ENCODE measurements around the gene CAMK4. TPM values are rescaled to one million over a fixed set of nuclear protein-coding genes. Genes with fewer than 3 reads are reported as not detected.

CAMK4 gene
- total and polyA plus RNA-seq, 4 donors: 0.27 to 1.4 (median 1.2) TPM

DNA sequence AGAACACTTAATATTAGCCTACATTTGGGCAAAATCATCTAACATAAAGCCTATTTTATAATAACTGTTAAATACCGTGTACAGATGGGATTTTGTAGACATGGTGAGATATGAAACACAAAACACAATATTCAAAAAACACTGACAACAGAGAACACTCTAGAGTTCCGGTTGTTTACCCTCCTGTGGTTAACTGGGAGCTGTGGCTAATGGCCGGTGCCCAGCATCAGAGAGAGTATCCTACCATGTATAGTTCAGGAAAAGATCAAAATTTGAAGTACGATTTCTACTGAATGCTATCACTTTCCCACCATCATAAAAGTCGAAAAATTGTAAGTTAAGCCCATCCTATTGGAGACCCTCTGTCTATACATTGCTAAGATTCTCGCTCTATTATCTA, 2.4 kb downstream of the CAMK4 start:
- Histone ChIP-seq H3K27ac (ENCODE audit: low read depth in 1 of 2, low read length in 2 of 2) (no peak overlapping the region), H3K36me3 (ENCODE audit: control insufficient read depth in 4 of 4, insufficient read depth in 3 of 4, low read depth in 1 of 4, low read length in 3 of 4) (no peaks in the 10 kb centered on the region), H3K4me1 (ENCODE audit: control insufficient read depth in 4 of 4, insufficient read depth in 4 of 4, low read length in 3 of 4) (peaks cover 2 to 13% (median 9%) of the 10 kb centered on the region in 4 donors), H3K27me3 (ENCODE audit: control insufficient read depth in 4 of 4, insufficient read depth in 4 of 4, low read length in 3 of 4) (peaks cover 0 to 11% (median 6%) of the 10 kb centered on the region in 4 donors), H3K9ac (ENCODE audit: low read depth in 1 of 2, low read length in 2 of 2) (no peak overlapping the region), H3K4me3 (ENCODE audit: low read depth in 1 of 3, low read length in 3 of 3) (no peak overlapping the region), H3K9me3 (ENCODE audit: control insufficient read depth in 4 of 4, low read length in 3 of 4) (no peaks in the 10 kb centered on the region)
- WGBS: 73% methylated on average over 6 of the region's 6 CpGs
- no peak for DNase-seq (ENCODE audit: low spot score)
- TF ChIP-seq, protein P1, sequence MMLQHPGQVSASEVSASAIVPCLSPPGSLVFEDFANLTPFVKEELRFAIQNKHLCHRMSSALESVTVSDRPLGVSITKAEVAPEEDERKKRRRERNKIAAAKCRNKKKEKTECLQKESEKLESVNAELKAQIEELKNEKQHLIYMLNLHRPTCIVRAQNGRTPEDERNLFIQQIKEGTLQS (IDR thresholded peaks at IDR 0.05): no peak
- TF ChIP-seq SP1 (IDR thresholded peaks at IDR 0.05): no peak
- no peak for TF ChIP-seq TAF1 (conservative IDR thresholded peaks at IDR 0.05)
- no peak for TF ChIP-seq JUND (IDR thresholded peaks at IDR 0.05)
- TF ChIP-seq HNF4G (IDR thresholded peaks at IDR 0.05): no peak
- TF ChIP-seq GABPA (IDR thresholded peaks at IDR 0.05 in 1 of 2, conservative IDR thresholded peaks at IDR 0.05 in 1 of 2): no peak
- TF ChIP-seq RXRA (IDR thresholded peaks at IDR 0.05): no peak
- TF ChIP-seq, protein P2, sequence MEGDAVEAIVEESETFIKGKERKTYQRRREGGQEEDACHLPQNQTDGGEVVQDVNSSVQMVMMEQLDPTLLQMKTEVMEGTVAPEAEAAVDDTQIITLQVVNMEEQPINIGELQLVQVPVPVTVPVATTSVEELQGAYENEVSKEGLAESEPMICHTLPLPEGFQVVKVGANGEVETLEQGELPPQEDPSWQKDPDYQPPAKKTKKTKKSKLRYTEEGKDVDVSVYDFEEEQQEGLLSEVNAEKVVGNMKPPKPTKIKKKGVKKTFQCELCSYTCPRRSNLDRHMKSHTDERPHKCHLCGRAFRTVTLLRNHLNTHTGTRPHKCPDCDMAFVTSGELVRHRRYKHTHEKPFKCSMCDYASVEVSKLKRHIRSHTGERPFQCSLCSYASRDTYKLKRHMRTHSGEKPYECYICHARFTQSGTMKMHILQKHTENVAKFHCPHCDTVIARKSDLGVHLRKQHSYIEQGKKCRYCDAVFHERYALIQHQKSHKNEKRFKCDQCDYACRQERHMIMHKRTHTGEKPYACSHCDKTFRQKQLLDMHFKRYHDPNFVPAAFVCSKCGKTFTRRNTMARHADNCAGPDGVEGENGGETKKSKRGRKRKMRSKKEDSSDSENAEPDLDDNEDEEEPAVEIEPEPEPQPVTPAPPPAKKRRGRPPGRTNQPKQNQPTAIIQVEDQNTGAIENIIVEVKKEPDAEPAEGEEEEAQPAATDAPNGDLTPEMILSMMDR (IDR thresholded peaks at IDR 0.05; ENCODE audit: low read depth, low read length, missing input control): no peak
- no peak for TF ChIP-seq HNF4A (conservative IDR thresholded peaks at IDR 0.05)
- TF ChIP-seq, protein P3, sequence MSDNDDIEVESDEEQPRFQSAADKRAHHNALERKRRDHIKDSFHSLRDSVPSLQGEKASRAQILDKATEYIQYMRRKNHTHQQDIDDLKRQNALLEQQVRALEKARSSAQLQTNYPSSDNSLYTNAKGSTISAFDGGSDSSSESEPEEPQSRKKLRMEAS (IDR thresholded peaks at IDR 0.05): no peak
- no peak for TF ChIP-seq NR2F2 (IDR thresholded peaks at IDR 0.05)
- no peak for TF ChIP-seq FOXA1 (IDR thresholded peaks at IDR 0.05)
- TF ChIP-seq EGR1 (IDR thresholded peaks at IDR 0.05; ENCODE audit: low read depth in 2 of 2): no peak
- TF ChIP-seq, protein P4, sequence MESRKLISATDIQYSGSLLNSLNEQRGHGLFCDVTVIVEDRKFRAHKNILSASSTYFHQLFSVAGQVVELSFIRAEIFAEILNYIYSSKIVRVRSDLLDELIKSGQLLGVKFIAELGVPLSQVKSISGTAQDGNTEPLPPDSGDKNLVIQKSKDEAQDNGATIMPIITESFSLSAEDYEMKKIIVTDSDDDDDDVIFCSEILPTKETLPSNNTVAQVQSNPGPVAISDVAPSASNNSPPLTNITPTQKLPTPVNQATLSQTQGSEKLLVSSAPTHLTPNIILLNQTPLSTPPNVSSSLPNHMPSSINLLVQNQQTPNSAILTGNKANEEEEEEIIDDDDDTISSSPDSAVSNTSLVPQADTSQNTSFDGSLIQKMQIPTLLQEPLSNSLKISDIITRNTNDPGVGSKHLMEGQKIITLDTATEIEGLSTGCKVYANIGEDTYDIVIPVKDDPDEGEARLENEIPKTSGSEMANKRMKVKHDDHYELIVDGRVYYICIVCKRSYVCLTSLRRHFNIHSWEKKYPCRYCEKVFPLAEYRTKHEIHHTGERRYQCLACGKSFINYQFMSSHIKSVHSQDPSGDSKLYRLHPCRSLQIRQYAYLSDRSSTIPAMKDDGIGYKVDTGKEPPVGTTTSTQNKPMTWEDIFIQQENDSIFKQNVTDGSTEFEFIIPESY (IDR thresholded peaks at IDR 0.05): no peak
- TF ChIP-seq YY1 (IDR thresholded peaks at IDR 0.05): no peak
- TF ChIP-seq FOXA2 (IDR thresholded peaks at IDR 0.05): no peak

DNA sequence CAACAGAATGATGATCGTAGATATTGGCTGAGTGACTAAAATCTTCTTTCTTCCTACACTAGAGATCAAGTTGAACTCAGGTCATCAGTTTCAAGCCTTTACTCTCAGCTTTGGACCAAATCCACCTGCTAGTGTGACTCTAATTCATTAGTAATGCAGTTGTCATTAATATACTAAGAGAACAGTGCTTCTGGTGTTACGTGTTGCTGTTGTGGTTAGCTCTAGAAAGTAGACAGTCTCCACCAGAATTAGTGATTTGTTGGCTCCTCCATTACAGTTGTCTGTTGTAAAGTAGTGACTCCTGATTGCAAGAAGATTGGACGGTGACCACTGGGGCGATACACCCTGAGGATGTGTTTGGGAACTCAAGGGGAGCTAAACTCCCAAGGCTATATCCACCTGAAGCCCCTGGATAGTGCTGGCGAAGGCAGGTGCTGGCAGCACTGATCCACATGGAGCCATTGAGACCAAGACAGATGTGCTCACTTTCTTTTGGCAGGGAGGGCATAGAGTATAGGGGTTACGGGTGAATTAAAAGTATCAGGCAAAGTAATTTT, 3.1 kb downstream of the CAMK4 start:
- 80% methylated on average over 6 of the region's 6 CpGs for WGBS
- Histone ChIP-seq H3K9me3 (ENCODE audit: control insufficient read depth in 4 of 4, low read length in 3 of 4) (no peaks in the 10 kb centered on the region), H3K27me3 (ENCODE audit: control insufficient read depth in 4 of 4, insufficient read depth in 4 of 4, low read length in 3 of 4) (peaks cover 0 to 11% (median 5%) of the 10 kb centered on the region in 4 donors), H3K9ac (ENCODE audit: low read depth in 1 of 2, low read length in 2 of 2) (no peak overlapping the region), H3K4me1 (ENCODE audit: control insufficient read depth in 4 of 4, insufficient read depth in 4 of 4, low read length in 3 of 4) (peaks cover 2 to 13% (median 9%) of the 10 kb centered on the region in 4 donors), H3K36me3 (ENCODE audit: control insufficient read depth in 4 of 4, insufficient read depth in 3 of 4, low read depth in 1 of 4, low read length in 3 of 4) (no peaks in the 10 kb centered on the region), H3K27ac (ENCODE audit: low read depth in 1 of 2, low read length in 2 of 2) (no peak overlapping the region), H3K4me3 (ENCODE audit: low read depth in 1 of 3, low read length in 3 of 3) (no peak overlapping the region)
- DNase-seq (ENCODE audit: low spot score): no peak
- TF ChIP-seq FOXA1 (IDR thresholded peaks at IDR 0.05) (no peak), RXRA (IDR thresholded peaks at IDR 0.05) (no peak), JUND (IDR thresholded peaks at IDR 0.05) (no peak), HNF4G (IDR thresholded peaks at IDR 0.05) (no peak), FOXA2 (IDR thresholded peaks at IDR 0.05) (no peak), HNF4A (conservative IDR thresholded peaks at IDR 0.05) (no peak), YY1 (IDR thresholded peaks at IDR 0.05) (no peak), NR2F2 (IDR thresholded peaks at IDR 0.05) (no peak)
- TF ChIP-seq, protein P2 (IDR thresholded peaks at IDR 0.05; ENCODE audit: low read depth, low read length, missing input control): no peak
- TF ChIP-seq, protein P4 (IDR thresholded peaks at IDR 0.05): no peak
- TF ChIP-seq, protein P3 (IDR thresholded peaks at IDR 0.05): no peak
- TF ChIP-seq, protein P5, sequence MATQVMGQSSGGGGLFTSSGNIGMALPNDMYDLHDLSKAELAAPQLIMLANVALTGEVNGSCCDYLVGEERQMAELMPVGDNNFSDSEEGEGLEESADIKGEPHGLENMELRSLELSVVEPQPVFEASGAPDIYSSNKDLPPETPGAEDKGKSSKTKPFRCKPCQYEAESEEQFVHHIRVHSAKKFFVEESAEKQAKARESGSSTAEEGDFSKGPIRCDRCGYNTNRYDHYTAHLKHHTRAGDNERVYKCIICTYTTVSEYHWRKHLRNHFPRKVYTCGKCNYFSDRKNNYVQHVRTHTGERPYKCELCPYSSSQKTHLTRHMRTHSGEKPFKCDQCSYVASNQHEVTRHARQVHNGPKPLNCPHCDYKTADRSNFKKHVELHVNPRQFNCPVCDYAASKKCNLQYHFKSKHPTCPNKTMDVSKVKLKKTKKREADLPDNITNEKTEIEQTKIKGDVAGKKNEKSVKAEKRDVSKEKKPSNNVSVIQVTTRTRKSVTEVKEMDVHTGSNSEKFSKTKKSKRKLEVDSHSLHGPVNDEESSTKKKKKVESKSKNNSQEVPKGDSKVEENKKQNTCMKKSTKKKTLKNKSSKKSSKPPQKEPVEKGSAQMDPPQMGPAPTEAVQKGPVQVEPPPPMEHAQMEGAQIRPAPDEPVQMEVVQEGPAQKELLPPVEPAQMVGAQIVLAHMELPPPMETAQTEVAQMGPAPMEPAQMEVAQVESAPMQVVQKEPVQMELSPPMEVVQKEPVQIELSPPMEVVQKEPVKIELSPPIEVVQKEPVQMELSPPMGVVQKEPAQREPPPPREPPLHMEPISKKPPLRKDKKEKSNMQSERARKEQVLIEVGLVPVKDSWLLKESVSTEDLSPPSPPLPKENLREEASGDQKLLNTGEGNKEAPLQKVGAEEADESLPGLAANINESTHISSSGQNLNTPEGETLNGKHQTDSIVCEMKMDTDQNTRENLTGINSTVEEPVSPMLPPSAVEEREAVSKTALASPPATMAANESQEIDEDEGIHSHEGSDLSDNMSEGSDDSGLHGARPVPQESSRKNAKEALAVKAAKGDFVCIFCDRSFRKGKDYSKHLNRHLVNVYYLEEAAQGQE (IDR thresholded peaks at IDR 0.05): no peak
- TF ChIP-seq, protein P1 (IDR thresholded peaks at IDR 0.05): no peak
